ENCODE data around the gene CNOT6. TPM values are rescaled to one million over a fixed set of nuclear protein-coding genes. Genes with fewer than 3 reads are reported as not detected.

CNOT6 gene
- total RNA-seq, 4 donors from 2014 or later = 14.6 to 20.0 (median 19.3) TPM

GRCh38 chr5:180623844-180624243 lies 129.7 kb downstream of the CNOT6 start:
- Histone ChIP-seq H3K27me3 (peaks cover 15% of the 10 kb centered on the region), H3K4me1 (peaks cover 0 to under 1% (median under 1%) of the 10 kb centered on the region in 4 donors), H3K36me3 (no peaks in the 10 kb centered on the region), H3K9me3 (no peaks in the 10 kb centered on the region), H3K27ac (no peak overlapping the region), H3K4me3 (no peak overlapping the region)
- in situ Hi-C loops (cut with MboI; ENCODE audit: low pct_ligation_motif_present in 1 of 4, low pct_unique_long_range_greater_than_20kb in 1 of 4, low sequenced_read_pairs in 3 of 4) = no loop called here
- TF ChIP-seq POLR2AphosphoS5 (IDR thresholded peaks at IDR 0.05) = no peak
- no peak for TF ChIP-seq POLR2A (IDR thresholded peaks at IDR 0.05)
- TF ChIP-seq EP300 (IDR thresholded peaks at IDR 0.05; ENCODE audit: low read depth) = no peak
- TF ChIP-seq CTCF (IDR thresholded peaks at IDR 0.05) = no peak
- no peak for DNase-seq
- intact Hi-C loops (cut with DNase I; ENCODE audit: low total_unique reads) = no loop called here
- 91% methylated on average over 15 of the region's 15 CpGs; no CpG with 5 or more reads in 1 of the 2 donors for WGBS, 2 donors (ENCODE audit: low coverage in 1 of 2)

- DNase-seq = no peak
- Histone ChIP-seq H3K27me3 (peaks cover 8% of the 10 kb centered on the region), H3K9me3 (no peaks in the 10 kb centered on the region), H3K4me3 (no peak overlapping the region), H3K4me1 (no peaks in the 10 kb centered on the region), H3K27ac (no peak overlapping the region), H3K36me3 (no peaks in the 10 kb centered on the region)
- intact Hi-C loops (cut with DNase I; ENCODE audit: low total_unique reads) (no loop called here), in situ Hi-C loops (cut with MboI; ENCODE audit: low pct_ligation_motif_present in 1 of 4, low pct_unique_long_range_greater_than_20kb in 1 of 4, low sequenced_read_pairs in 3 of 4) (no loop called here)
- TF ChIP-seq EP300 (IDR thresholded peaks at IDR 0.05; ENCODE audit: low read depth) (no peak), CTCF (IDR thresholded peaks at IDR 0.05) (no peak), POLR2A (IDR thresholded peaks at IDR 0.05) (no peak), POLR2AphosphoS5 (IDR thresholded peaks at IDR 0.05) (no peak)
- 45% methylated on average over 5 of the region's 5 CpGs; no CpG with 5 or more reads in 1 of the 2 donors for WGBS, 2 donors (ENCODE audit: low coverage in 1 of 2)
Measured at GRCh38 chr5:180624587-180624986, 130.4 kb downstream of the CNOT6 start.

- no peak for TF ChIP-seq POLR2A (IDR thresholded peaks at IDR 0.05)
- no peak for TF ChIP-seq CTCF (IDR thresholded peaks at IDR 0.05)
- TF ChIP-seq EP300 (IDR thresholded peaks at IDR 0.05; ENCODE audit: low read depth) = no peak
- TF ChIP-seq POLR2AphosphoS5 (IDR thresholded peaks at IDR 0.05) = no peak
- Histone ChIP-seq H3K27me3 (peaks cover 1% of the 10 kb centered on the region), H3K4me3 (no peak overlapping the region), H3K36me3 (no peaks in the 10 kb centered on the region), H3K27ac (no peak overlapping the region), H3K9me3 (no peaks in the 10 kb centered on the region), H3K4me1 (no peaks in the 10 kb centered on the region)
- in situ Hi-C loops (cut with MboI; ENCODE audit: low pct_ligation_motif_present in 1 of 4, low pct_unique_long_range_greater_than_20kb in 1 of 4, low sequenced_read_pairs in 3 of 4) (no loop called here), intact Hi-C loops (cut with DNase I; ENCODE audit: low total_unique reads) (no loop called here)
- WGBS, 2 donors (ENCODE audit: low coverage in 1 of 2) = 74 to 85% methylated on average over 4 to 9 of the region's 10 CpGs
- DNase-seq = no peak
Measured at GRCh38 chr5:180625125-180625790, 131.1 kb downstream of the CNOT6 start.

- Histone ChIP-seq H3K4me3 (no peak overlapping the region), H3K27me3 (no peaks in the 10 kb centered on the region), H3K9me3 (no peaks in the 10 kb centered on the region), H3K27ac (no peak overlapping the region), H3K4me1 (no peaks in the 10 kb centered on the region), H3K36me3 (no peaks in the 10 kb centered on the region)
- whole genome bisulfite sequencing, 2 donors (ENCODE audit: low coverage in 1 of 2) = 76% methylated on average over 13 of the region's 25 CpGs; no CpG with 5 or more reads in 1 of the 2 donors
- intact Hi-C loops (cut with DNase I; ENCODE audit: low total_unique reads) (no loop called here), in situ Hi-C loops (cut with MboI; ENCODE audit: low pct_ligation_motif_present in 1 of 4, low pct_unique_long_range_greater_than_20kb in 1 of 4, low sequenced_read_pairs in 3 of 4) (no loop called here)
- no peak for TF ChIP-seq CTCF (IDR thresholded peaks at IDR 0.05)
- TF ChIP-seq EP300 (IDR thresholded peaks at IDR 0.05; ENCODE audit: low read depth) = no peak
- no peak for TF ChIP-seq POLR2AphosphoS5 (IDR thresholded peaks at IDR 0.05)
- no peak for DNase-seq
Measured at GRCh38 chr5:180625791-180626660, 131.8 kb downstream of the CNOT6 start.

Measured in transverse colon (tissue), 4 donors.